ENCODE data around the gene MEAF6. TPM values are rescaled to one million over a fixed set of nuclear protein-coding genes. Genes with fewer than 3 reads are reported as not detected.

MEAF6 gene
- total RNA-seq (2022) (71.3 and 72.0 TPM in 2 replicates), Bru-seq, nascent RNA (percentile 73 among the genes with signal in this experiment), BruChase-seq, experiment 1, labeled RNA remaining after a 6-hour chase (percentile 87 among the genes with signal in this experiment), BruChase-seq, experiment 2, labeled RNA remaining after a 2-hour chase (percentile 81 among the genes with signal in this experiment)
- long read RNA-seq, transcript MEAF6-206 (8 exons, 1,408 nt): minor isoform, 17 of 177 reads
- long read RNA-seq, transcript MEAF6-201 (7 exons, 1,525 nt): major isoform, 129 of 177 reads
- long read RNA-seq, transcript MEAF6-202 (6 exons, 603 nt): minor isoform, 10 of 177 reads
- long read RNA-seq, partial matches to known transcripts: 4 of 177 reads
- long read RNA-seq, other reads (novel, unspliced or antisense): 16 of 177 reads

GRCh38 chr1:37514350-37515184, at the start of gene MEAF6:
TSS of gene MEAF6 (minus strand) at chr1:37514766. CDS start at chr1:37514746, 20 bp downstream.
- DNase-seq (ENCODE audit: unreplicated experiment): peak; percentile 80
- CTCF ChIA-PET: interaction anchor here (0.6 to 4.0 kb wide), 34 partner anchors 9 to 1653 kb away, joined by 3 to 32 read pairs (median 4); partner anchors contain the start of genes SNIP1 and ZC3H12A
- BruUV-seq (replicated peaks): no TSS peak
- peak; percentile 72 for TF ChIP-seq CTCF (IDR thresholded peaks at IDR 0.05; ENCODE audit: unreplicated experiment)
- peak within 1 kb of the TSS; percentile 82 for H3K27ac Mint-ChIP-seq (ENCODE audit: low read depth, unreplicated experiment)
- H3K36me3 Mint-ChIP-seq (ENCODE audit: insufficient read depth, unreplicated experiment): peaks cover 21% of the 10 kb centered on the region
- POLR2A ChIA-PET: interaction anchor here (0.6 to 4.8 kb wide), 31 partner anchors 9 to 1365 kb away, joined by 3 to 159 read pairs (median 5); partner anchors contain the start of genes C1orf122, CDCA8, GNL2 and MTF1
- peaks cover 16% of the 10 kb centered on the region for H3K4me1 Mint-ChIP-seq (ENCODE audit: insufficient read depth, unreplicated experiment)
- no peaks in the 10 kb centered on the region for H3K9me3 Mint-ChIP-seq (ENCODE audit: unreplicated experiment)
- H3K27me3 Mint-ChIP-seq (ENCODE audit: insufficient read depth, unreplicated experiment): no peaks in the 10 kb centered on the region
- H3K4me3 Mint-ChIP-seq (ENCODE audit: unreplicated experiment): peak within 1 kb of the TSS; percentile 82
- intact Hi-C loops (cut with micrococcal nuclease): loop anchor here (5.0 kb wide), 1 partner anchor 38 kb away; the partner anchor contains the start of gene SNIP1

GRCh38 chr1:37562984-37563383, 48.4 kb upstream of the MEAF6 start:
- no peak for DNase-seq (ENCODE audit: unreplicated experiment)
- Mint-ChIP-seq H3K4me1 (ENCODE audit: insufficient read depth, unreplicated experiment) (no peaks in the 10 kb centered on the region), H3K27me3 (ENCODE audit: insufficient read depth, unreplicated experiment) (no peaks in the 10 kb centered on the region), H3K27ac (ENCODE audit: low read depth, unreplicated experiment) (no peak overlapping the region), H3K9me3 (ENCODE audit: unreplicated experiment) (no peaks in the 10 kb centered on the region), H3K4me3 (ENCODE audit: unreplicated experiment) (no peak overlapping the region), H3K36me3 (ENCODE audit: insufficient read depth, unreplicated experiment) (peaks cover 24% of the 10 kb centered on the region)
- ChIA-PET POLR2A (interaction anchor here (0.7 to 2.9 kb wide), 4 partner anchors 8 to 49 kb away, joined by 3 to 11 read pairs (median 6); partner anchors contain the start of genes MEAF6 and SNIP1), CTCF (interaction anchor here (0.8 to 2.3 kb wide), 3 partner anchors 40 to 119 kb away, joined by 3 to 10 read pairs (median 6); no protein-coding TSS in a partner anchor)
- BruUV-seq (replicated peaks): no TSS peak
- intact Hi-C loops (cut with micrococcal nuclease): loop anchor here (1.0 kb wide), 1 partner anchor 119 kb away; no protein-coding TSS in a partner anchor
- TF ChIP-seq CTCF (IDR thresholded peaks at IDR 0.05; ENCODE audit: unreplicated experiment): no peak

- DNase-seq (ENCODE audit: unreplicated experiment): peak; percentile 44
- BruUV-seq (replicated peaks): TSS peak; percentile 6
- Mint-ChIP-seq H3K4me1 (ENCODE audit: insufficient read depth, unreplicated experiment) (no peaks in the 10 kb centered on the region), H3K27me3 (ENCODE audit: insufficient read depth, unreplicated experiment) (no peaks in the 10 kb centered on the region), H3K27ac (ENCODE audit: low read depth, unreplicated experiment) (no peak overlapping the region), H3K36me3 (ENCODE audit: insufficient read depth, unreplicated experiment) (peaks cover 9% of the 10 kb centered on the region), H3K9me3 (ENCODE audit: unreplicated experiment) (no peaks in the 10 kb centered on the region), H3K4me3 (ENCODE audit: unreplicated experiment) (no peak overlapping the region)
- TF ChIP-seq CTCF (IDR thresholded peaks at IDR 0.05; ENCODE audit: unreplicated experiment): peak; percentile 45
- ChIA-PET CTCF (interaction anchor here (0.7 kb wide), 1 partner anchor 115 kb away, joined by 3 read pairs; no protein-coding TSS in a partner anchor), POLR2A (no interaction called here)
- intact Hi-C loops (cut with micrococcal nuclease): loop anchor here (1.0 kb wide), 1 partner anchor 121 kb away; no protein-coding TSS in a partner anchor
These were observed 46.9 kb upstream of the MEAF6 start for GRCh38 chr1:37561133-37562132.
